ENCODE data around the gene ENHO. TPM values are rescaled to one million over a fixed set of nuclear protein-coding genes. Genes with fewer than 3 reads are reported as not detected.

Gene ENHO
- total and polyA plus RNA-seq, 2 experiments from 2014 or later, result 13.8 to 19.7 TPM

GRCh38 chr9:34546102-34546833 lies 23.5 kb upstream of the ENHO start:
- H3K27me3 ChIP-seq (ENCODE audit: insufficient read depth), result no peaks in the 10 kb centered on the region
- no peak overlapping the region for H2AFZ ChIP-seq
- no peaks in the 10 kb centered on the region for H3F3A ChIP-seq (replicated peaks; ENCODE audit: low read depth)
- Mint-ChIP-seq H3K9me3 (no peaks in the 10 kb centered on the region; the same call in 2 of the 3 replicates), H3K4me3 (no peak overlapping the region), H3K4me1 (no peaks in the 10 kb centered on the region), H3K27ac (no peak overlapping the region; the same call in 1 of the 2 replicates), H3K36me3 (ENCODE audit: low read depth) (no peaks in the 10 kb centered on the region), H3K27me3 (ENCODE audit: insufficient read depth, low read depth, poor library complexity) (peaks cover 4% of the 10 kb centered on the region)
- H3K36me3 ChIP-seq (ENCODE audit: insufficient read depth), result no peaks in the 10 kb centered on the region
- no peak overlapping the region for H3K27ac ChIP-seq (ENCODE audit: low read depth)
- H3K4me3 ChIP-seq, result no peak overlapping the region
- no peaks in the 10 kb centered on the region for H3K4me1 ChIP-seq (ENCODE audit: insufficient read depth)
- no peaks in the 10 kb centered on the region for H3K79me2 ChIP-seq (replicated peaks; ENCODE audit: insufficient read depth)
- no peak for TF ChIP-seq STAT1 (IDR thresholded peaks at IDR 0.05; ENCODE audit: unreplicated experiment)
- no peak for TF ChIP-seq CREB1 (CRISPR knock-in tag; IDR thresholded peaks at IDR 0.05; ENCODE audit: low read depth)
- TF ChIP-seq REST (IDR thresholded peaks at IDR 0.05; ENCODE audit: unreplicated experiment), result no peak
- no peak for TF ChIP-seq NANOG (IDR thresholded peaks at IDR 0.05; ENCODE audit: borderline replicate concordance)
- TF ChIP-seq, protein P1, sequence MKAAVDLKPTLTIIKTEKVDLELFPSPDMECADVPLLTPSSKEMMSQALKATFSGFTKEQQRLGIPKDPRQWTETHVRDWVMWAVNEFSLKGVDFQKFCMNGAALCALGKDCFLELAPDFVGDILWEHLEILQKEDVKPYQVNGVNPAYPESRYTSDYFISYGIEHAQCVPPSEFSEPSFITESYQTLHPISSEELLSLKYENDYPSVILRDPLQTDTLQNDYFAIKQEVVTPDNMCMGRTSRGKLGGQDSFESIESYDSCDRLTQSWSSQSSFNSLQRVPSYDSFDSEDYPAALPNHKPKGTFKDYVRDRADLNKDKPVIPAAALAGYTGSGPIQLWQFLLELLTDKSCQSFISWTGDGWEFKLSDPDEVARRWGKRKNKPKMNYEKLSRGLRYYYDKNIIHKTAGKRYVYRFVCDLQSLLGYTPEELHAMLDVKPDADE (IDR thresholded peaks at IDR 0.05), result no peak
- no peak for TF ChIP-seq EZH2 (IDR thresholded peaks at IDR 0.05; ENCODE audit: low read depth, unreplicated experiment)
- no peak for TF ChIP-seq CTCF (conservative IDR thresholded peaks at IDR 0.05; ENCODE audit: low read depth in 2 of 2)
- no peak for TF ChIP-seq ZNF331 (CRISPR knock-in tag; IDR thresholded peaks at IDR 0.05; ENCODE audit: low read depth)
- TF ChIP-seq ZNF114 (CRISPR knock-in tag; IDR thresholded peaks at IDR 0.05), result no peak
- TF ChIP-seq JUNB (IDR thresholded peaks at IDR 0.05; ENCODE audit: unreplicated experiment), result no peak
- TF ChIP-seq, protein P2, sequence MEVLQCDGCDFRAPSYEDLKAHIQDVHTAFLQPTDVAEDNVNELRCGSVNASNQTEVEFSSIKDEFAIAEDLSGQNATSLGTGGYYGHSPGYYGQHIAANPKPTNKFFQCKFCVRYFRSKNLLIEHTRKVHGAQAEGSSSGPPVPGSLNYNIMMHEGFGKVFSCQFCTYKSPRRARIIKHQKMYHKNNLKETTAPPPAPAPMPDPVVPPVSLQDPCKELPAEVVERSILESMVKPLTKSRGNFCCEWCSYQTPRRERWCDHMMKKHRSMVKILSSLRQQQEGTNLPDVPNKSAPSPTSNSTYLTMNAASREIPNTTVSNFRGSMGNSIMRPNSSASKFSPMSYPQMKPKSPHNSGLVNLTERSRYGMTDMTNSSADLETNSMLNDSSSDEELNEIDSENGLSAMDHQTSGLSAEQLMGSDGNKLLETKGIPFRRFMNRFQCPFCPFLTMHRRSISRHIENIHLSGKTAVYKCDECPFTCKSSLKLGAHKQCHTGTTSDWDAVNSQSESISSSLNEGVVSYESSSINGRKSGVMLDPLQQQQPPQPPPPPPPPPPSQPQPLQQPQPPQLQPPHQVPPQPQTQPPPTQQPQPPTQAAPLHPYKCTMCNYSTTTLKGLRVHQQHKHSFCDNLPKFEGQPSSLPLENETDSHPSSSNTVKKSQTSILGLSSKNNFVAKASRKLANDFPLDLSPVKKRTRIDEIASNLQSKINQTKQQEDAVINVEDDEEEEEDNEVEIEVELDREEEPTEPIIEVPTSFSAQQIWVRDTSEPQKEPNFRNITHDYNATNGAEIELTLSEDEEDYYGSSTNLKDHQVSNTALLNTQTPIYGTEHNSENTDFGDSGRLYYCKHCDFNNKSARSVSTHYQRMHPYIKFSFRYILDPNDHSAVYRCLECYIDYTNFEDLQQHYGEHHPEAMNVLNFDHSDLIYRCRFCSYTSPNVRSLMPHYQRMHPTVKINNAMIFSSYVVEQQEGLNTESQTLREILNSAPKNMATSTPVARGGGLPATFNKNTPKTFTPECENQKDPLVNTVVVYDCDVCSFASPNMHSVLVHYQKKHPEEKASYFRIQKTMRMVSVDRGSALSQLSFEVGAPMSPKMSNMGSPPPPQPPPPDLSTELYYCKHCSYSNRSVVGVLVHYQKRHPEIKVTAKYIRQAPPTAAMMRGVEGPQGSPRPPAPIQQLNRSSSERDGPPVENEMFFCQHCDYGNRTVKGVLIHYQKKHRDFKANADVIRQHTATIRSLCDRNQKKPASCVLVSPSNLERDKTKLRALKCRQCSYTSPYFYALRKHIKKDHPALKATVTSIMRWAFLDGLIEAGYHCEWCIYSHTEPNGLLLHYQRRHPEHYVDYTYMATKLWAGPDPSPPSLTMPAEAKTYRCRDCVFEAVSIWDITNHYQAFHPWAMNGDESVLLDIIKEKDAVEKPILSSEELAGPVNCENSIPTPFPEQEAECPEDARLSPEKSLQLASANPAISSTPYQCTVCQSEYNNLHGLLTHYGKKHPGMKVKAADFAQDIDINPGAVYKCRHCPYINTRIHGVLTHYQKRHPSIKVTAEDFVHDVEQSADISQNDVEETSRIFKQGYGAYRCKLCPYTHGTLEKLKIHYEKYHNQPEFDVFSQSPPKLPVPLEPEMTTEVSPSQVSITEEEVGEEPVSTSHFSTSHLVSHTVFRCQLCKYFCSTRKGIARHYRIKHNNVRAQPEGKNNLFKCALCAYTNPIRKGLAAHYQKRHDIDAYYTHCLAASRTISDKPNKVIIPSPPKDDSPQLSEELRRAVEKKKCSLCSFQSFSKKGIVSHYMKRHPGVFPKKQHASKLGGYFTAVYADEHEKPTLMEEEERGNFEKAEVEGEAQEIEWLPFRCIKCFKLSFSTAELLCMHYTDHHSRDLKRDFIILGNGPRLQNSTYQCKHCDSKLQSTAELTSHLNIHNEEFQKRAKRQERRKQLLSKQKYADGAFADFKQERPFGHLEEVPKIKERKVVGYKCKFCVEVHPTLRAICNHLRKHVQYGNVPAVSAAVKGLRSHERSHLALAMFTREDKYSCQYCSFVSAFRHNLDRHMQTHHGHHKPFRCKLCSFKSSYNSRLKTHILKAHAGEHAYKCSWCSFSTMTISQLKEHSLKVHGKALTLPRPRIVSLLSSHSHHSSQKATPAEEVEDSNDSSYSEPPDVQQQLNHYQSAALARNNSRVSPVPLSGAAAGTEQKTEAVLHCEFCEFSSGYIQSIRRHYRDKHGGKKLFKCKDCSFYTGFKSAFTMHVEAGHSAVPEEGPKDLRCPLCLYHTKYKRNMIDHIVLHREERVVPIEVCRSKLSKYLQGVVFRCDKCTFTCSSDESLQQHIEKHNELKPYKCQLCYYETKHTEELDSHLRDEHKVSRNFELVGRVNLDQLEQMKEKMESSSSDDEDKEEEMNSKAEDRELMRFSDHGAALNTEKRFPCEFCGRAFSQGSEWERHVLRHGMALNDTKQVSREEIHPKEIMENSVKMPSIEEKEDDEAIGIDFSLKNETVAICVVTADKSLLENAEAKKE (CRISPR knock-in tag; IDR thresholded peaks at IDR 0.05), result no peak
- no peak for TF ChIP-seq POLR2AphosphoS5 (IDR thresholded peaks at IDR 0.05; ENCODE audit: low read depth)
- no peak for TF ChIP-seq EZH2phosphoT487 (IDR thresholded peaks at IDR 0.05; ENCODE audit: unreplicated experiment)
- H3K4me2 ChIP-seq, result no peak overlapping the region
- DNase-seq (ENCODE audit: low spot score) (no peak), ATAC-seq (no peak; the same call in 2 of the 3 replicates)
- no peaks in the 10 kb centered on the region for H4K20me1 ChIP-seq (replicated peaks; ENCODE audit: insufficient read depth)
- no peaks in the 10 kb centered on the region for H3K9me2 ChIP-seq (ENCODE audit: insufficient read depth)

Data from GM23338 (cell line).